Skin of body (tissue), 2 donors: ENCODE data around the gene CLCNKB. TPM values are rescaled to one million over a fixed set of nuclear protein-coding genes. Genes with fewer than 3 reads are reported as not detected.

Experiments used
- DNase-seq: peaks from one replicate; lab custom pipeline; 2025; lab: John Stamatoyannopoulos, UW
- total RNA-seq: library from RNA; depleted of rRNA; stranded (reverse); fragments of >200 nt; gene quantifications from one replicate; pipeline ENCODE4 v1.2.3, GENCODE V29; 2014

Gene CLCNKB
- total RNA-seq, 1 donor from 2014 or later: 0.20 TPM

DNA sequence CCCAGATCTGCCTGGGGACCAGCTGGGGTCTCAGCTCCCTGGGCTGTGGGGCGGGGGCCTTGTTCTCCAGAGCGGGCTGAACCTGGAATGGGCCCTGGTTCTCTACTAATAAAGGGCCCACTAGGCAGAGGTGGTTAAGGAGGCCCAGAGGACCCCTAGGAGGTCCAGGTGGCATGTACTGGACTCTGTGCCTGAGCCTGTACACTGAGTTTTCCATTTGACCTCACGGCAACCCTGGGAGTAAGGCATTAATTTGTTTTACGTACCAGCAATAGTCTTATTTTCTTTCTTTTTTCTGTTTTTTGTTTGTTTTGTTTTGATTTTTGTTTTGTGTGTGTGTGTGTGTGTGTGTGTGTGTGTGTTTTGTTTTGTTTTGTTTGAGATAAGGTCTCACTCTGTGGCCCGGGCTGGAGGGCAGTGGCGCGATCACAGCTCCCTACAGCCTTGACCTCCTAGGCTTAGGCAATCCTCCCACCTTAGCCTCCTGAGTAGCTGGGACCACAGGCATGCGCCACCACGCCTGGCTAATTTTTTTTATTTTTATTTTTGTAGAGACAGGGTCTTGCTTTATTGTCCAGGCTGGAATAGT is 49.4 kb downstream of the CLCNKB start:
- DNase-seq: no peak

DNA sequence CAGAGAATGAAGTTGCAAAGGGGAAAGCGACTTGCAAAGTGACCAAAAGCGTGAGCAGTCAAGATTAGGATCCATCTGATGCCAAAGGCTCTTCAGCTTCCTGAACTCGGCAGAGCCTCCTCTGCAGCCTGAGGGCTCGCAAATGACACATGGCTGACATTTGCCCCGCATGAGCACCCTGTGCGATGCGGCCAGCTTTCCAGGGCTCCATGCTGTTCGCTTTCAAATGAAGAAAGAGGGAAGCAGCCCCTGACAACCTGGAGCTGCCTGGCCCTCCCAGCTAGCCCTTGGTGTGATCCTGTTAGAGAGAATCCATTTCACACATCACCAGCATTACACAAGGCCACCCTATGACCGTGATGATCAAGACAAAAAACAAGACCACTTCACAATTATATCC is 50.0 kb downstream of the CLCNKB start:
- DNase-seq: no peak

DNA sequence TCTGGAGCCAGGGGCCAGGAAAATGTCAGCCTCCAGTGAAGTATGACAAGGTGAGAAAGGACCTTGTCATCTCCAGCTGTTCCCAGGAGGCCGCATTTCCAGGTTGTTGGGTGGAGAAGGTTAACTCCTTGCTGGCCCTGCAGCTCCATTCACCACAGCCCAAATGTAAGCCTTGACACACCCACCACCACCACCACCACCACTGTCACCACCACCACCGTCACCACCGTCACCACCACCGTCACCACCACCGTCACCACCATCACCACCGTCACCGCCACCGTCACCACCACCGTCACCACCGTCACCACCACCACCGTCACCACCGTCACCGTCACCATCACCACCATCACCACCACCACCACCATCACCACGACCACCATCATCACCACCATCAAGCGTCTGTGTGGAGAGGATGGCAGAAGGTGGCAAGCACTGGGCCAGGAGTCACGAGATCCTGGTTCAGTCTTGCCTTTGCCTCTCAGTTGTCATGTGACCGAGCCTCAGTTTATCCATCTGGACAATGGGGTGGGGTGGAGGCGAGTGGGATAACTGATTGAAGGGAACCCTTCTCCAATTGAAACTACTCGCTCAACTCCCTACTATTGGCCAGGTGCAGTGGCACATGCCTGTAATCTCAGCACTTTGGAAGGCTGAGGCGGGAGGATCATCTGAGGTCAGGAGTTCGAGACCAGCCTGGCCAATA is 51.0 kb downstream of the CLCNKB start:
- no peak for DNase-seq

DNA sequence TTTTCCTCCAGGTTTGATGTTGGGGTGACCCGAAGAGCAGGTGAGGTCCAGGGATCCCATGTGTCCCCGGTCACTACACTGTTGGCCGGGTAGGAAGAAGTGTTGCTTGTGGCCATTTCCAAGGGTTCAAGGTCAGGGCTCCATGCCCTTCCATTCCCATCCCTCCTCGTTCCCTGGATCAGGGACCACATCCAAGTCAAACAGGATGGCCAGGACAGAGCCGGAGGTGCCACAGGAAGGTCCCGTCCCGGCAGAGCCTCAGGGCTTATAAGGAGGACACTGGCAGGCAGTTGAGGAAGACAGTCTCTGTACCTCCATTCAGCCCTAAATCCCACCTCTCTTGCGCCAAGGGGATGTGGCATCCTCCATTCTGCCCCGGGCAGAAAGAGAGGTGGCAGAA is 51.9 kb downstream of the CLCNKB start:
- DNase-seq: no peak

DNA sequence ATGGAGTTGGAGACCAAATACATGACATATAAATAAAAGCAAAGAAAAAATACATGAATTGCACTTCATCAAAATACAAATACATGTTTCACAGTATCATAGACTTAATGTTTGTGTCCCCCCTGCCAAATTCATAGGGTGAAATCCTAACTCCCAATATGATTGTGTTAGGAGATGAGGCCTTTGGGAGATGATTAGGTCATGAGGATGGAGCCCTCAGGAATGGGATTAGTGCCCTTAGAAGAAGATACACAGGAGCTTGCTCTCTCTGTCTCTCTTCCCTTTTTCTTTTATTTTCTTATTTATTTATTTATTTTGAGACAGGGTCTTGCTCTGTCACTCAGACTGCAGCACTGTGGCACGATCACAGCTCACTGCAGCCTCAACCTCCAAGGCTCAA is 55.8 kb downstream of the CLCNKB start:
- no peak for DNase-seq

DNA sequence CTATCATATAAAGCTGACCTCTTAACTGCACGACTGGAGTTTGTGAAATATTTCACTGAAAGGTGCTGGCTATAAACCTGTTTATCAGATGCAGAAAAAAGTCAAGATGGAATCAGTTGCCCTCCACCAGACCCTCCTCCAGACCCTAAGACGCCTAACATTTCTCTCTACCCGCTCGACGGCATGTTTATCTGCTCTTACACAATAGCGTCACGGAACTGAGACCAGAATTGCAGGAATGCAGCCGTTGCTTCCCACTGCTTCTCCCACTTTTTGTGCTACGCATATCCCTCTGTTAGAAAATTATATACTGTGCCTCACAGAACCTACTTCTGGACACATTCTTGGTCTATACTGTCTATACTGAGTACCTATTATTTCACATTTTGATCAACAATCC is 58.0 kb downstream of the CLCNKB start:
- no peak for DNase-seq

Other genes starting within 250 kb of the CLCNKB start
- 4.2 TPM for gene UQCRHL, start 236.1 kb upstream of the CLCNKB start, total RNA-seq
- gene SPEN, start 196.1 kb upstream of the CLCNKB start, total RNA-seq: 46.5 TPM
- 17.6 TPM for gene ZBTB17, start 67.7 kb upstream of the CLCNKB start, total RNA-seq
- gene SRARP, start 39.5 kb upstream of the CLCNKB start, total RNA-seq: not detected
- 3.0 TPM for gene HSPB7, start 25.7 kb upstream of the CLCNKB start, total RNA-seq
- gene CLCNKA, start 21.7 kb upstream of the CLCNKB start, total RNA-seq: 0.20 TPM
- gene FAM131C, start 29.9 kb downstream of the CLCNKB start, total RNA-seq: not detected
- gene EPHA2, start 112.3 kb downstream of the CLCNKB start, total RNA-seq: 42.0 TPM
- 18.7 TPM for gene ARHGEF19, start 168.9 kb downstream of the CLCNKB start, total RNA-seq
- gene CPLANE2, start 193.4 kb downstream of the CLCNKB start, total RNA-seq: 2.0 TPM